K562 (cell line): Measurements from ENCODE around the gene KLRF1.

Source experiments
- CTCF ChIP-seq, 3 experiments: IDR thresholded peaks in 2 of 3; conservative IDR thresholded peaks in 1 of 3; 2 replicates each; pipeline ENCODE4 v1.5.1; 2011 to 2012; ENCODE audit warnings: low read length in 3 of 3, mild to moderate bottlenecking in 3 of 3, control low read depth in 2 of 3, improper control_type of control experiment in 1 of 3, inconsistent platforms in 1 of 3, low read depth in 1 of 3, mixed read lengths in 1 of 3, moderate library complexity in 1 of 3; ENCODE audit not compliant: insufficient read depth in 2 of 3
- HINFP ChIP-seq: fragments of 450-650 bp; conservative IDR thresholded peaks from 2 replicates; pipeline ENCODE4 v1.6.1; 2016; ENCODE audit warnings: missing genetic modification characterization, low read depth, mild to moderate bottlenecking, control low read depth, missing compliant biosample characterization
- RAD51 ChIP-seq: fragments of 450-650 bp; IDR thresholded peaks from 2 replicates; pipeline ENCODE4 v1.7.1; 2016; ENCODE audit warnings: low read depth, mild to moderate bottlenecking, borderline replicate concordance
- TBP ChIP-seq: optimal IDR thresholded peaks from 2 replicates; pipeline ENCODE3; 2011; ENCODE audit warnings: low read depth, low read length, improper control_type of control experiment
- ZNF830 ChIP-seq: fragments of 250-450 bp; sonication (Bioruptor Pico); IDR thresholded peaks from 2 replicates; pipeline ENCODE4 v1.5.0; 2021; ENCODE audit warnings: mild to moderate bottlenecking
- TF ChIP-seq, protein P1 (sequence below), 2 experiments: fragments of 450-650 bp; formaldehyde crosslinking in 1 of 2; IDR thresholded peaks; 2 replicates each; pipeline versions ENCODE4 v1.4.0 to v1.6.1; 2014 to 2020; ENCODE audit warnings: mild to moderate bottlenecking in 2 of 2, borderline replicate concordance in 1 of 2, low read depth in 1 of 2
- TF ChIP-seq, protein P2 (sequence below): sonication (generic); formaldehyde crosslinking; IDR thresholded peaks from 2 replicates; pipeline ENCODE4 v1.9.0; 2022; ENCODE audit warnings: mild to moderate bottlenecking, missing genetic modification reagents

DNA sequence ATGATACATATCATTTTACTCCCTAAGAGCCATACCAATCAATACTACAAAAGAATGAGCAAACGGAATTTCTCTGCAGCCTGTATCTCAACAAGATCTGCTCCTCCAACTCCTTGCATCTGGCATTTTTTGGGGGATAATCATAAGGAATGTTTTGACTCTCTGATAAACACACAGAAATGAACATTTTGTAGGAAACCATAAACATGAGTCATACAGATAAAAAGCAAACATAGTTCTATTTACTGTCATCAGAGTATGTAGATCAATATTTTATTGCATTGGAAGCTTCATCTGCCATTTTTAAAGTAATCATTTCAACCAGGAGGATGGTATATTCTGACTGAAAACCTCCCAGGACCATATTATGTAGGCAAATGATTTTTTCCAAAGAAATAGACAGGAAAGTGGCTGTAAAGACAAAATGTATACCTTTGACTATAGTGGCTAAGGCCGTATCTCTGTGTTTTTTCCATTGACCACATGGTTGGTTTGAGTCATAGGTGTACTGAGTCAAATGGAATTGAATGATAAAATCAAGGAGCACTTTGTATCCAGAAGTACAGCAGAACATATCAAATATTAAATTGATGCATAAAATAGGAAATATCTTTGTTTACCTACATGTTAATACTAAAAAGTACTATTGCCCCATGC, 34.2 kb upstream of the KLRF1 start:
- TF ChIP-seq TBP (no peak), HINFP (tag) (no peak), CTCF (IDR thresholded peaks at IDR 0.05 in 2 of 3, conservative IDR thresholded peaks at IDR 0.05 in 1 of 3; ENCODE audit: insufficient read depth in 2 of 3, low read depth in 1 of 3, low read length in 3 of 3) (no peak), ZNF830 (CRISPR knock-in tag) (no peak), RAD51 (no peak)
- TF ChIP-seq, protein P1, sequence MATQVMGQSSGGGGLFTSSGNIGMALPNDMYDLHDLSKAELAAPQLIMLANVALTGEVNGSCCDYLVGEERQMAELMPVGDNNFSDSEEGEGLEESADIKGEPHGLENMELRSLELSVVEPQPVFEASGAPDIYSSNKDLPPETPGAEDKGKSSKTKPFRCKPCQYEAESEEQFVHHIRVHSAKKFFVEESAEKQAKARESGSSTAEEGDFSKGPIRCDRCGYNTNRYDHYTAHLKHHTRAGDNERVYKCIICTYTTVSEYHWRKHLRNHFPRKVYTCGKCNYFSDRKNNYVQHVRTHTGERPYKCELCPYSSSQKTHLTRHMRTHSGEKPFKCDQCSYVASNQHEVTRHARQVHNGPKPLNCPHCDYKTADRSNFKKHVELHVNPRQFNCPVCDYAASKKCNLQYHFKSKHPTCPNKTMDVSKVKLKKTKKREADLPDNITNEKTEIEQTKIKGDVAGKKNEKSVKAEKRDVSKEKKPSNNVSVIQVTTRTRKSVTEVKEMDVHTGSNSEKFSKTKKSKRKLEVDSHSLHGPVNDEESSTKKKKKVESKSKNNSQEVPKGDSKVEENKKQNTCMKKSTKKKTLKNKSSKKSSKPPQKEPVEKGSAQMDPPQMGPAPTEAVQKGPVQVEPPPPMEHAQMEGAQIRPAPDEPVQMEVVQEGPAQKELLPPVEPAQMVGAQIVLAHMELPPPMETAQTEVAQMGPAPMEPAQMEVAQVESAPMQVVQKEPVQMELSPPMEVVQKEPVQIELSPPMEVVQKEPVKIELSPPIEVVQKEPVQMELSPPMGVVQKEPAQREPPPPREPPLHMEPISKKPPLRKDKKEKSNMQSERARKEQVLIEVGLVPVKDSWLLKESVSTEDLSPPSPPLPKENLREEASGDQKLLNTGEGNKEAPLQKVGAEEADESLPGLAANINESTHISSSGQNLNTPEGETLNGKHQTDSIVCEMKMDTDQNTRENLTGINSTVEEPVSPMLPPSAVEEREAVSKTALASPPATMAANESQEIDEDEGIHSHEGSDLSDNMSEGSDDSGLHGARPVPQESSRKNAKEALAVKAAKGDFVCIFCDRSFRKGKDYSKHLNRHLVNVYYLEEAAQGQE (IDR thresholded peaks at IDR 0.05; ENCODE audit: borderline replicate concordance), result no peak
- TF ChIP-seq, protein P1 (CRISPR knock-in tag; IDR thresholded peaks at IDR 0.05; ENCODE audit: low read depth), result no peak
- TF ChIP-seq, protein P2, sequence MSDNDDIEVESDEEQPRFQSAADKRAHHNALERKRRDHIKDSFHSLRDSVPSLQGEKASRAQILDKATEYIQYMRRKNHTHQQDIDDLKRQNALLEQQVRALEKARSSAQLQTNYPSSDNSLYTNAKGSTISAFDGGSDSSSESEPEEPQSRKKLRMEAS, result no peak
